Spleen (tissue), 11 donors: ENCODE results near the gene RRAS2. TPM values are rescaled to one million over a fixed set of nuclear protein-coding genes. Genes with fewer than 3 reads are reported as not detected.

ENCODE experiments used
- DNase-seq: peaks from one replicate; pipeline ENCODE4 v3.0.0-alpha.2; 2020
- H3K27ac ChIP-seq, 8 donors: fragments of 200-600 bp; sonication (generic) in 7 of 8; 1 replicate in 4 of 8; 2 replicates in 4 of 8; pipeline versions ENCODE4 v1.5.0 to v1.8.0; 2016 to 2021; ENCODE audit warnings: inconsistent platforms in 4 of 8, mild to moderate bottlenecking in 4 of 8, moderate library complexity in 1 of 8
- H3K27me3 ChIP-seq, 7 donors: fragments of 200-600 bp; sonication (generic) in 6 of 7; replicated peaks in 1 of 7; 1 replicate in 4 of 7; 2 replicates in 3 of 7; pipeline versions ENCODE4 v1.5.0 to v1.8.0; 2016 to 2021; ENCODE audit warnings: inconsistent platforms in 3 of 7, mild to moderate bottlenecking in 1 of 7
- H3K36me3 ChIP-seq, 6 donors: fragments of 200-600 bp; sonication (generic) in 5 of 6; 1 replicate in 4 of 6; 2 replicates in 2 of 6; pipeline versions ENCODE4 v1.5.0 to v1.8.0; 2016 to 2021; ENCODE audit warnings: inconsistent platforms in 2 of 6
- H3K4me1 ChIP-seq, 6 donors: fragments of 200-600 bp; sonication (generic) in 5 of 6; 1 replicate in 3 of 6; 2 replicates in 3 of 6; pipeline versions ENCODE4 v1.5.0 to v1.8.0; 2016 to 2021; ENCODE audit warnings: inconsistent platforms in 3 of 6
- H3K4me3 ChIP-seq, 8 donors: fragments of 200-600 bp; sonication (generic) in 7 of 8; 1 replicate in 4 of 8; 2 replicates in 4 of 8; pipeline versions ENCODE4 v1.5.0 to v1.8.0; 2016 to 2021; ENCODE audit warnings: inconsistent platforms in 4 of 8, mild to moderate bottlenecking in 4 of 8, moderate library complexity in 2 of 8
- H3K9me3 ChIP-seq, 8 donors: fragments of 200-600 bp; sonication (generic) in 7 of 8; 1 replicate in 4 of 8; 2 replicates in 4 of 8; pipeline versions ENCODE4 v1.5.0 to v1.8.0; 2016 to 2021; ENCODE audit warnings: inconsistent platforms in 4 of 8
- CTCF ChIP-seq, 11 experiments: fragments of 200-600 bp in 7 of 11; fragments of 450-650 bp in 4 of 11; sonication (generic) in 4 of 11; IDR thresholded peaks in 8 of 11; conservative IDR thresholded peaks in 3 of 11; 1 replicate in 7 of 11; 2 replicates in 4 of 11; pipeline versions ENCODE4 v1.4.0 to v1.8.0; 2016 to 2021; ENCODE audit warnings: antibody characterized with exemption in 11 of 11, inconsistent platforms in 4 of 11, mild to moderate bottlenecking in 1 of 11
- POLR2A ChIP-seq, 3 donors: fragments of 450-650 bp; IDR thresholded peaks; one replicate each; pipeline ENCODE4 v1.5.1; 2017; ENCODE audit warnings: antibody characterized with exemption in 3 of 3, mild to moderate bottlenecking in 1 of 3
- POLR2AphosphoS5 ChIP-seq, 3 donors: sonication (generic); formaldehyde crosslinking; IDR thresholded peaks; one replicate each; pipeline ENCODE4 v1.5.1; 2017; ENCODE audit warnings: antibody characterized with exemption in 3 of 3
- WGBS, 5 donors: extraction: QIAGEN DNeasy Blood & Tissue Kit in 3 of 5; methylation state at CpG; one replicate each; pipeline versions ENCODE4 v1.1.5 to v1.1.7; 2013 to 2018; 5-methylcytosine and 5-hydroxymethylcytosine counted together
- intact Hi-C: fragments of 100-400 bp; cut with DNase I; formaldehyde crosslinking; loops from one replicate; pipeline ENCODE4 v1.15.0; 2023; ENCODE audit warnings: low total_unique reads
- polyA plus RNA-seq, 3 donors: library from polyadenylated mRNA; stranded (reverse); fragments of 200-250 nt; gene quantifications; one replicate each; pipeline ENCODE4 v1.2.1, GENCODE V29; 2013
- total RNA-seq, 7 donors: library from RNA; depleted of rRNA in 3 of 7; stranded (reverse); fragments of >200 nt in 3 of 7; fragmentation: NEBNext Ultra II Directional in 4 of 7; extraction: Animal tissue kit (Norgen Biotek cat#: 25700) in 4 of 7; gene quantifications; one replicate each; pipeline versions ENCODE4 v1.1.0 to v1.2.1, GENCODE V29; 2016 to 2021
- donor health status: healthy with polysubstance abuse.
- donor health status: DM: no; HTN: no; CAD: no; lungs with moderate emphysema.
- donor health status: DM: no; HTN: no; CAD: no.
- donor health status: Bipolar disorder and iron deficiency.
- donor health status: healthy.
- donor health status: DM: no; HTN: no; CAD: no.
- donor health status: DM: yes; HTN: yes; CAD: no.

Gene RRAS2
- total and polyA plus RNA-seq, 10 donors, result 23.7 to 45.8 (median 36.9) TPM

GRCh38 chr11:14366936-14367335 is 8.0 kb upstream of the RRAS2 start:
- H3K27me3 ChIP-seq, result no peaks in the 10 kb centered on the region
- H3K9me3 ChIP-seq, result no peaks in the 10 kb centered on the region
- no peak overlapping the region for H3K4me3 ChIP-seq
- no peaks in the 10 kb centered on the region for H3K36me3 ChIP-seq
- no peak overlapping the region for H3K27ac ChIP-seq
- intact Hi-C loops, result no loop called here
- TF ChIP-seq POLR2A (IDR thresholded peaks at IDR 0.05) (no peak), POLR2AphosphoS5 (IDR thresholded peaks at IDR 0.05) (no peak), CTCF (IDR thresholded peaks at IDR 0.05 in 8 of 11, conservative IDR thresholded peaks at IDR 0.05 in 3 of 11) (no peak)
- H3K4me1 ChIP-seq, result peaks cover 0 to 16% (median 7%) of the 10 kb centered on the region in 6 donors
- DNase-seq, result no peak

GRCh38 chr11:14364322-14364721 is 5.3 kb upstream of the RRAS2 start:
- no peaks in the 10 kb centered on the region for H3K9me3 ChIP-seq
- H3K27ac ChIP-seq, result no peak overlapping the region
- peaks cover 0 to 9% (median 0%) of the 10 kb centered on the region in 7 donors for H3K27me3 ChIP-seq
- WGBS, 5 donors, result 91 to 97% (median 93%) methylated on average over 5 of the region's 5 CpGs
- peaks cover 0 to 10% (median 6%) of the 10 kb centered on the region in 6 donors for H3K4me1 ChIP-seq
- intact Hi-C loops, result no loop called here
- no peak for TF ChIP-seq POLR2A (IDR thresholded peaks at IDR 0.05)
- TF ChIP-seq POLR2AphosphoS5 (IDR thresholded peaks at IDR 0.05), result no peak
- TF ChIP-seq CTCF (IDR thresholded peaks at IDR 0.05 in 8 of 11, conservative IDR thresholded peaks at IDR 0.05 in 3 of 11), result no peak
- H3K36me3 ChIP-seq, result no peaks in the 10 kb centered on the region
- DNase-seq, result no peak
- no peak overlapping the region for H3K4me3 ChIP-seq

GRCh38 chr11:14362611-14363010 is 3.6 kb upstream of the RRAS2 start:
- intact Hi-C loops, result no loop called here
- DNase-seq, result no peak
- Histone ChIP-seq H3K4me1 (peaks cover 0 to 17% (median 10%) of the 10 kb centered on the region in 6 donors), H3K36me3 (no peaks in the 10 kb centered on the region), H3K4me3 (no peak overlapping the region), H3K27me3 (peaks cover 0 to 24% (median 3%) of the 10 kb centered on the region in 7 donors), H3K27ac (no peak overlapping the region), H3K9me3 (no peaks in the 10 kb centered on the region)
- TF ChIP-seq POLR2AphosphoS5 (IDR thresholded peaks at IDR 0.05) (no peak), POLR2A (IDR thresholded peaks at IDR 0.05) (no peak), CTCF (IDR thresholded peaks at IDR 0.05 in 8 of 11, conservative IDR thresholded peaks at IDR 0.05 in 3 of 11) (no peak)
- WGBS, 5 donors, result 94 to 96% (median 96%) methylated on average over 3 of the region's 3 CpGs

GRCh38 chr11:14361951-14362350 is 3.0 kb upstream of the RRAS2 start:
- no peaks in the 10 kb centered on the region for H3K36me3 ChIP-seq
- no peak overlapping the region for H3K4me3 ChIP-seq
- no peak overlapping the region for H3K27ac ChIP-seq
- no peaks in the 10 kb centered on the region for H3K9me3 ChIP-seq
- H3K27me3 ChIP-seq, result peaks cover 0 to 24% (median 3%) of the 10 kb centered on the region in 7 donors
- TF ChIP-seq POLR2A (IDR thresholded peaks at IDR 0.05) (no peak), POLR2AphosphoS5 (IDR thresholded peaks at IDR 0.05) (no peak), CTCF (IDR thresholded peaks at IDR 0.05 in 8 of 11, conservative IDR thresholded peaks at IDR 0.05 in 3 of 11) (no peak)
- intact Hi-C loops, result no loop called here
- peaks cover 4 to 23% (median 17%) of the 10 kb centered on the region in 6 donors for H3K4me1 ChIP-seq
- no peak for DNase-seq
